Measurements from ENCODE around the gene IRAK3. TPM values are rescaled to one million over a fixed set of nuclear protein-coding genes. Genes with fewer than 3 reads are reported as not detected.

The IRAK3 gene
- total RNA-seq, 1 experiment from 2014 or later = 0.07 TPM

GRCh38 chr12:66262737-66263136 lies 73.7 kb downstream of the IRAK3 start:
- ChIA-PET POLR2A (ENCODE audit: unreplicated experiment) (no interaction called here), CTCF (no interaction called here)
- no peaks in the 10 kb centered on the region for H3K27me3 ChIP-seq (ENCODE audit: insufficient read depth, low read depth)

GRCh38 chr12:66268562-66268961 lies 79.5 kb downstream of the IRAK3 start:
- Histone ChIP-seq H3K4me1 (replicated peaks; ENCODE audit: insufficient read depth) (no peaks in the 10 kb centered on the region), H3K9me2 (ENCODE audit: insufficient read depth) (no peaks in the 10 kb centered on the region), H3F3A (ENCODE audit: insufficient read depth, low read depth) (no peaks in the 10 kb centered on the region), H3K9me3 (ENCODE audit: insufficient read depth, low read depth) (no peaks in the 10 kb centered on the region), H3K4me3 (no peak overlapping the region), H3K27me3 (ENCODE audit: insufficient read depth, low read depth) (no peaks in the 10 kb centered on the region), H3K79me2 (ENCODE audit: low read depth) (no peaks in the 10 kb centered on the region), H3K4me2 (no peak overlapping the region), H4K20me1 (ENCODE audit: insufficient read depth) (no peaks in the 10 kb centered on the region), H3K36me3 (ENCODE audit: low read depth) (no peaks in the 10 kb centered on the region), H3K27ac (no peak overlapping the region), H2AFZ (no peak overlapping the region)
- no TSS peak for BruUV-seq (replicated peaks)
- ChIA-PET CTCF (no interaction called here), POLR2A (ENCODE audit: unreplicated experiment) (no interaction called here)
- intact Hi-C loops (cut with micrococcal nuclease; ENCODE audit: unreplicated experiment) = no loop called here
- no peak for DNase-seq
- TF ChIP-seq EZH2 (IDR thresholded peaks at IDR 0.05; ENCODE audit: low read depth) = no peak
- TF ChIP-seq CTCF (conservative IDR thresholded peaks at IDR 0.05) = no peak

More at GRCh38 chr12:66262737-66263136, 73.7 kb downstream of the IRAK3 start:
- Histone ChIP-seq H3K9me3 (ENCODE audit: insufficient read depth, low read depth) (no peaks in the 10 kb centered on the region), H3K36me3 (ENCODE audit: low read depth) (no peaks in the 10 kb centered on the region), H3K27ac (no peak overlapping the region), H4K20me1 (ENCODE audit: insufficient read depth) (no peaks in the 10 kb centered on the region), H3K79me2 (ENCODE audit: low read depth) (no peaks in the 10 kb centered on the region), H3F3A (ENCODE audit: insufficient read depth, low read depth) (no peaks in the 10 kb centered on the region), H3K4me3 (no peak overlapping the region), H3K4me2 (no peak overlapping the region), H2AFZ (no peak overlapping the region), H3K4me1 (replicated peaks; ENCODE audit: insufficient read depth) (no peaks in the 10 kb centered on the region), H3K9me2 (ENCODE audit: insufficient read depth) (no peaks in the 10 kb centered on the region)
- no peak for DNase-seq
- TF ChIP-seq CTCF (conservative IDR thresholded peaks at IDR 0.05) = no peak
- intact Hi-C loops (cut with micrococcal nuclease; ENCODE audit: unreplicated experiment) = no loop called here
- no TSS peak for BruUV-seq (replicated peaks)

GRCh38 chr12:66269142-66269541 lies 80.1 kb downstream of the IRAK3 start:
- no TSS peak for BruUV-seq (replicated peaks)
- Histone ChIP-seq H3K79me2 (ENCODE audit: low read depth) (no peaks in the 10 kb centered on the region), H3K9me3 (ENCODE audit: insufficient read depth, low read depth) (no peaks in the 10 kb centered on the region), H3K4me1 (replicated peaks; ENCODE audit: insufficient read depth) (no peaks in the 10 kb centered on the region), H3K4me2 (no peak overlapping the region), H3K9me2 (ENCODE audit: insufficient read depth) (no peaks in the 10 kb centered on the region), H3K4me3 (no peak overlapping the region), H4K20me1 (ENCODE audit: insufficient read depth) (no peaks in the 10 kb centered on the region), H3K36me3 (ENCODE audit: low read depth) (no peaks in the 10 kb centered on the region), H3F3A (ENCODE audit: insufficient read depth, low read depth) (no peaks in the 10 kb centered on the region), H3K27ac (no peak overlapping the region), H3K27me3 (ENCODE audit: insufficient read depth, low read depth) (no peaks in the 10 kb centered on the region), H2AFZ (no peak overlapping the region)
- POLR2A ChIA-PET (ENCODE audit: unreplicated experiment) = no interaction called here
- intact Hi-C loops (cut with micrococcal nuclease; ENCODE audit: unreplicated experiment) = no loop called here
- DNase-seq = no peak
- CTCF ChIA-PET = no interaction called here
- TF ChIP-seq EZH2 (IDR thresholded peaks at IDR 0.05; ENCODE audit: low read depth) = no peak
- no peak for TF ChIP-seq CTCF (conservative IDR thresholded peaks at IDR 0.05)
